Measurements from ENCODE around the gene ZNF507. TPM values are rescaled to one million over a fixed set of nuclear protein-coding genes. Genes with fewer than 3 reads are reported as not detected.

The ZNF507 gene
- total RNA-seq, 1 donor from 2014 or later = 22.2 TPM

DNA sequence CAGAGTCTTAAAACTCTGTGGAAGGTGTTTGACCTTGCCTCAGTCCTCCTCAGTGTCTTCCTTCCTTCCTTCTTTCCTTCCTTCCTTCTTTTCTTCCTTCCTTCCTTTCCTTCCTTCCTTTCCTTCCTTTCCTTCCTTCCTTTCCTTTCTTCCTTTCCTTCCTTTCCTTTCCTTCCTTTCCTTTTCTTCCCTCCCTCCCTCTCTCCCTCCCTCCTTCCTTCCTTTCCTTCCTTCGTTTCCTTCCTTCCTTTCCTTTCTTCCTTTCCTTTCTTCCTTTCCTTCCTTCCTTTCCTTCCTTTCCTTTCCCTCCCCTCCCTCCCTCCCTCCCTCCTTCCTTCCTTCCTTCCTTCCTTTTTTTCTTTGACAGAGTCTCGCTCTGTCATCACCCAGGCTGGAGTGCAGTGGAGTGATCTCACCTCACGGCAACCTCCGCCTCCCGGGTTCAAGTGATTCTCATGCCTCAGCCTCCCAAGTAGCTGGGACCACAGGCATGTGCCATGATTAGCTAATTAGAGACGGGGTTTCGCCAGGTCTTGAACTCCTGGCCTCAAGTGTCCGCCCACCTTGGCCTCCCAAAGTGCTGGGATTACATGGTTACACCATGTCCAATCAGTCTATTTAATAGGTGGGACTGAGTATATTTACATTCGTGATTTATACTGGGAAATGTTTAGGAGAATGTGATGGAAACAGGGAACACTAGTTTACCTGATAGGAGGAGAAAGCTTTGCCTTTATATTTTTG, 16.3 kb downstream of the ZNF507 start:
- Mint-ChIP-seq H3K9me3 (ENCODE audit: unreplicated experiment) (no peaks in the 10 kb centered on the region), H3K36me3 (ENCODE audit: low read depth, unreplicated experiment) (peaks cover 39% of the 10 kb centered on the region), H3K4me3 (ENCODE audit: unreplicated experiment) (no peak overlapping the region), H3K27me3 (ENCODE audit: unreplicated experiment) (no peaks in the 10 kb centered on the region), H3K4me1 (ENCODE audit: unreplicated experiment) (no peaks in the 10 kb centered on the region), H3K27ac (ENCODE audit: unreplicated experiment) (no peak overlapping the region)
- no peak for DNase-seq (ENCODE audit: low spot score)
- TF ChIP-seq, protein P1, sequence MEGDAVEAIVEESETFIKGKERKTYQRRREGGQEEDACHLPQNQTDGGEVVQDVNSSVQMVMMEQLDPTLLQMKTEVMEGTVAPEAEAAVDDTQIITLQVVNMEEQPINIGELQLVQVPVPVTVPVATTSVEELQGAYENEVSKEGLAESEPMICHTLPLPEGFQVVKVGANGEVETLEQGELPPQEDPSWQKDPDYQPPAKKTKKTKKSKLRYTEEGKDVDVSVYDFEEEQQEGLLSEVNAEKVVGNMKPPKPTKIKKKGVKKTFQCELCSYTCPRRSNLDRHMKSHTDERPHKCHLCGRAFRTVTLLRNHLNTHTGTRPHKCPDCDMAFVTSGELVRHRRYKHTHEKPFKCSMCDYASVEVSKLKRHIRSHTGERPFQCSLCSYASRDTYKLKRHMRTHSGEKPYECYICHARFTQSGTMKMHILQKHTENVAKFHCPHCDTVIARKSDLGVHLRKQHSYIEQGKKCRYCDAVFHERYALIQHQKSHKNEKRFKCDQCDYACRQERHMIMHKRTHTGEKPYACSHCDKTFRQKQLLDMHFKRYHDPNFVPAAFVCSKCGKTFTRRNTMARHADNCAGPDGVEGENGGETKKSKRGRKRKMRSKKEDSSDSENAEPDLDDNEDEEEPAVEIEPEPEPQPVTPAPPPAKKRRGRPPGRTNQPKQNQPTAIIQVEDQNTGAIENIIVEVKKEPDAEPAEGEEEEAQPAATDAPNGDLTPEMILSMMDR (IDR thresholded peaks at IDR 0.05; ENCODE audit: unreplicated experiment) = no peak

DNA sequence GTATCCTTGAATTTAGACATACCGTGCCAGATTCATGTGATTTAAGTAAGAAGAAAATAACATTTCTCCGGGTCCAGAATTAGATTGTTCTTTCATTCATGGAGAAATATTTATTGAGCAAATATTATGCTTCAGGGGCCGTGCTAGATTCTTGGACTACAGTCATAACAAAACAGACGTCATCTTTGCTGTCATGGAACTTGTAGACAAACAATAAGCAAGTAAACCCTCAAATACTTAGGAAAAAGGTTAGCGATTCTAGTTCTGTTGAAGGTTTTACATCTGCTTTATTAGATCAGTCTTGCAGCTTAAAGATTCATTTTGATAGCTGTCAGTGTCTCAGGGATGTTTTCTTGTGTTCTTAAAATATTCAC, 16.9 kb downstream of the ZNF507 start:
- no peaks in the 10 kb centered on the region for H3K27me3 Mint-ChIP-seq (ENCODE audit: unreplicated experiment)
- H3K4me1 Mint-ChIP-seq (ENCODE audit: unreplicated experiment) = no peaks in the 10 kb centered on the region
- no peak for DNase-seq (ENCODE audit: low spot score)
- no peaks in the 10 kb centered on the region for H3K9me3 Mint-ChIP-seq (ENCODE audit: unreplicated experiment)
- H3K27ac Mint-ChIP-seq (ENCODE audit: unreplicated experiment) = no peak overlapping the region
- peaks cover 44% of the 10 kb centered on the region for H3K36me3 Mint-ChIP-seq (ENCODE audit: low read depth, unreplicated experiment)
- TF ChIP-seq, protein P1 (IDR thresholded peaks at IDR 0.05; ENCODE audit: unreplicated experiment) = no peak
- no peak overlapping the region for H3K4me3 Mint-ChIP-seq (ENCODE audit: unreplicated experiment)

DNA sequence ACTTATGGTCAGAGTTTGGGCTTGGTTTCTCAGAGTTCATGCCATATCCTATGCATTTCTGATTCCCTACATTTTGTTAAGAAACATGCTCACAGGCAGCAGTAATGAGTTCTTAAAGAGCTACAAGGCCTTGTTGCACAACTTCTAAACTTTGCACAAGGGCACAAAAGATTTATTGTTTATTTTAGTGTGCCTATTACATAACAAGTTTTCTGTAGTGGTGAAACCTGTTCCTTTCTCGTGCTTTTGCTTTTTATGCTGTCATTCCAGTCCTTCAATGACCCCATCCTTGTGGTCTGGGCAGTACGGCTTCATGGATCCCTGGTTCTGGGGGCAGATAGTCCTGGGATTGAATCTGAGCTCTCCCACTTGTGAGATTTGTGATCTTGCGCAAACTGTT, 17.8 kb downstream of the ZNF507 start:
- TF ChIP-seq, protein P1 (IDR thresholded peaks at IDR 0.05; ENCODE audit: unreplicated experiment) = no peak
- Mint-ChIP-seq H3K9me3 (ENCODE audit: unreplicated experiment) (no peaks in the 10 kb centered on the region), H3K4me3 (ENCODE audit: unreplicated experiment) (no peak overlapping the region), H3K36me3 (ENCODE audit: low read depth, unreplicated experiment) (peaks cover 44% of the 10 kb centered on the region), H3K27me3 (ENCODE audit: unreplicated experiment) (no peaks in the 10 kb centered on the region), H3K27ac (ENCODE audit: unreplicated experiment) (no peak overlapping the region), H3K4me1 (ENCODE audit: unreplicated experiment) (no peaks in the 10 kb centered on the region)
- DNase-seq (ENCODE audit: low spot score) = no peak

DNA sequence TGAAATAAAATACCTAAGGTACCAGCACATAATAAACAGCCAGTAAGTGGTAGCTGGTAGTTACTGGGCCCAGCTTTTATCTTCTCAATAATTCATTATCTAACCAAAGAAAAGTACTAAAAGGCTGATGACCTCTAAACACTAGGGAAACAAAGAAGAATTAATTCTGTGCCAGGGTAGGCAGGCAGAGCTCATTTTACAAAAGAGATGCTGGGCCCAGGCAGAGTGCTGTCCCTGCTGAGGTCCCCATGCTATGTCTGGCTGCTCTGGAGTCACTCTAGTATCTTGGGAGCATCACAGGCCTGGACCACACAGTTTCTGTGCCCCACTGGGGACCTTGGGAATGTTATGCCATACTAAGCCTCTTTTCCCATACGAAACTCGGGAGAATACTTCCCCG, 18.2 kb downstream of the ZNF507 start:
- DNase-seq (ENCODE audit: low spot score) = no peak
- Mint-ChIP-seq H3K36me3 (ENCODE audit: low read depth, unreplicated experiment) (peaks cover 44% of the 10 kb centered on the region), H3K4me1 (ENCODE audit: unreplicated experiment) (no peaks in the 10 kb centered on the region), H3K9me3 (ENCODE audit: unreplicated experiment) (no peaks in the 10 kb centered on the region), H3K27me3 (ENCODE audit: unreplicated experiment) (no peaks in the 10 kb centered on the region), H3K4me3 (ENCODE audit: unreplicated experiment) (no peak overlapping the region), H3K27ac (ENCODE audit: unreplicated experiment) (no peak overlapping the region)
- TF ChIP-seq, protein P1 (IDR thresholded peaks at IDR 0.05; ENCODE audit: unreplicated experiment) = no peak

DNA sequence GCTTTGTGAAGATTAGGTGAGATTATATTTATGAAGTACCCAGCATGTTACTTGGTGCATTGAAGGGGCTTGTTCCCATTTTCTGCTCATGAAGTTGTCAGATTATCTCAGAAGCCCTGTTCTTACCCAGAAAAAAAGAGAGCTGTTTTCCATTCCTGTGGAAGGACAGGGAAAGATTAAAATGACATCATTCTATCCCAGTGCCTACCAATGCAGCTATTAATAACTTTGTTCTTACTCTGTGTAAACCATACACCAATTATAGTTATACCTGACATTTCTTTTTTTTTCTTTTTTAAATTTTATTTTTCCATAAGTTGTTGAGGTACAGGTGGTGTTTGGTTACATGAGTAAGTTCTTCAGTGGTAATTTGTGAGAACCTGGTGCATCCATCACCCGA, 18.6 kb downstream of the ZNF507 start:
- TF ChIP-seq, protein P1 (IDR thresholded peaks at IDR 0.05; ENCODE audit: unreplicated experiment) = no peak
- Mint-ChIP-seq H3K4me1 (ENCODE audit: unreplicated experiment) (no peaks in the 10 kb centered on the region), H3K27me3 (ENCODE audit: unreplicated experiment) (no peaks in the 10 kb centered on the region), H3K36me3 (ENCODE audit: low read depth, unreplicated experiment) (peaks cover 44% of the 10 kb centered on the region), H3K4me3 (ENCODE audit: unreplicated experiment) (no peak overlapping the region), H3K9me3 (ENCODE audit: unreplicated experiment) (no peaks in the 10 kb centered on the region), H3K27ac (ENCODE audit: unreplicated experiment) (no peak overlapping the region)
- DNase-seq (ENCODE audit: low spot score) = no peak

Measured in endothelial cell (in vitro differentiated cells).